ENCODE data around the gene SPTY2D1.

SPTY2D1 gene

DNA sequence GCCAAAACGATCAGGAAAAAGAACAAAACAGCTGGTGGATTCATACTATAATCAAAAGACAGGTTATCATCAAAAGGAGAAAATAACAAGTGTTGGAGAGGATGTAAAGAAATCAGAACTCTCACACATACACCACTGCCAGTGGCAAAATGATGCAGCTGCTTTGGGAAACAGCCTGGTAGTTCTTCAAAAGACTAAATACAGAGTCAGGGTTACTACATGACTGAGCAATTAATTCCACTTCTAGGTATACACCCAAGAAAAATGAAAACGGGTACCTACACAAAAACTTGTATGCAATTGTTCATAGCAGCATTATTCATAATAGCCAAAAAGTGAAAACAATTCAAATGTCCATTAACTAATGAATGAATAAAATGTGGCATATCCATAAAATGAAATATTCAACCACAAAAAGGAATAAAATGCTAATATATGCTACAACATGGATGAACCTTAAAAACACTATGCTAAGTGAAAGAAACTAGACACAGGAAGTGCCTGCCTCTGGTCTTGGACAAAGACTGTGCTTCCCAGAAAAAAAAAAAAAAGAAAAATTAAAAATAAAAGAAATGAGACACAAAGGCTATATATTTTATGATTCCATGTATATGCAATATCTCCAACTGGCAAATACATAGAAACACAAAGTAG, 53.9 kb downstream of the SPTY2D1 start:
- Histone ChIP-seq H3K4me1 (ENCODE audit: insufficient read depth, poor library complexity, severe bottlenecking) (peaks cover 3% of the 10 kb centered on the region), H3K36me3 (ENCODE audit: low read depth) (peaks cover 32% of the 10 kb centered on the region), H3K27ac (ENCODE audit: poor library complexity, severe bottlenecking) (no peak overlapping the region), H3K27me3 (ENCODE audit: insufficient read depth, poor library complexity, severe bottlenecking) (no peaks in the 10 kb centered on the region), H3K4me3 (ENCODE audit: severe bottlenecking) (no peak overlapping the region), H3K9me3 (ENCODE audit: severe bottlenecking) (no peaks in the 10 kb centered on the region)
- no peak for DNase-seq (ENCODE audit: low spot score)
- no peak for ATAC-seq (ENCODE audit: low read depth)
- TF ChIP-seq, protein P1, sequence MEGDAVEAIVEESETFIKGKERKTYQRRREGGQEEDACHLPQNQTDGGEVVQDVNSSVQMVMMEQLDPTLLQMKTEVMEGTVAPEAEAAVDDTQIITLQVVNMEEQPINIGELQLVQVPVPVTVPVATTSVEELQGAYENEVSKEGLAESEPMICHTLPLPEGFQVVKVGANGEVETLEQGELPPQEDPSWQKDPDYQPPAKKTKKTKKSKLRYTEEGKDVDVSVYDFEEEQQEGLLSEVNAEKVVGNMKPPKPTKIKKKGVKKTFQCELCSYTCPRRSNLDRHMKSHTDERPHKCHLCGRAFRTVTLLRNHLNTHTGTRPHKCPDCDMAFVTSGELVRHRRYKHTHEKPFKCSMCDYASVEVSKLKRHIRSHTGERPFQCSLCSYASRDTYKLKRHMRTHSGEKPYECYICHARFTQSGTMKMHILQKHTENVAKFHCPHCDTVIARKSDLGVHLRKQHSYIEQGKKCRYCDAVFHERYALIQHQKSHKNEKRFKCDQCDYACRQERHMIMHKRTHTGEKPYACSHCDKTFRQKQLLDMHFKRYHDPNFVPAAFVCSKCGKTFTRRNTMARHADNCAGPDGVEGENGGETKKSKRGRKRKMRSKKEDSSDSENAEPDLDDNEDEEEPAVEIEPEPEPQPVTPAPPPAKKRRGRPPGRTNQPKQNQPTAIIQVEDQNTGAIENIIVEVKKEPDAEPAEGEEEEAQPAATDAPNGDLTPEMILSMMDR (IDR thresholded peaks at IDR 0.05; ENCODE audit: poor library complexity, severe bottlenecking) = no peak

DNA sequence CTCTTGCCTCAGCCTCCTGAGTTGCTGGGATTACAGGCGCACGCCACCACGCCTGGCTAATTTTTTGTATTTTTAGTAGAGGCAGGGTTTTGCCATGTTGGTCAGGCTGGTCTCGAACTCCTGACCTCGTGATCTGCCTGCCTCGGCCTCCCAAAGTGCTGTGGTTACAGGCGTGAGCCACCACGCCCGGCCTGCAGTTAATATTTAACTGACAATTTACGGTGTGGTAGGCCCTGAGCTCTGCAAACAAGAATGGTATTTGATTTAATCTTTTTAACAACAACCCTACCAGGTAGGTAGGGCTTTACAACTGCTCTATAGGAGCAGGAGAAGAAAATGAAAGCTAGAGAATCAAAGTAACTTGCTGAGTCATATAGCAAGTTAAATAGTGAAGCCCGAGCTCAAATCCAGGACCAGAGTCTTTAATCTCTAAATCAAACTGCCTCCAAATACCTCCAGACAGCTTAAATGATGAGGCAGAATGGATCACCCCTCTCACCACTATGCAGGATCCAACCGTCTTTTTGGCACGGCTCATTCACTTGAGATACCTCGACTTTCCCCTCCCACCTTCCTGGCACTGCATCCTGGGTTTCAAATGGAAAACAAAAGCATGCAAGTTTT, 55.1 kb downstream of the SPTY2D1 start:
- peak; percentile 27; the same call in 1 of the 3 replicates for ATAC-seq (ENCODE audit: low read depth)
- H3K4me1 ChIP-seq (ENCODE audit: insufficient read depth, poor library complexity, severe bottlenecking) = peaks cover 3% of the 10 kb centered on the region

DNA sequence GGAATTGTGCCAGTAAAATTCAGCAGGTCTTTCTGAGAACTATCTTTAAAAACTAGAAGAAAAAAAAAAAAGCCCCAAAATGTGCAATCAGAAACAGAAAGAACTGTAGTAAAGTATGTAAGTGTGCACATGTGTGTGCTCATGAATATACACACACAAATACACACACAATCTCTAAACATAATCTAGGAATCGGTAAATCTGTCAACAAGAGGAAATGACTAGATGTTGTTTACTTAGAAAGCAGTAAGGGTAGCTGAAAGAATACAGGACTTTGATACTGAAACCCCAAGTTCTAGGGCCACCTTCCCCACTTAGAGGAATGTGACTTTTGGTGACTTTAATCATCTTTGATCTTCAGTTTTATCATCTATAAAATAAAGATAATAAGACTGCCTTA, 58.8 kb downstream of the SPTY2D1 start:
- no peak for ATAC-seq (ENCODE audit: low read depth)
- Histone ChIP-seq H3K27me3 (ENCODE audit: insufficient read depth, poor library complexity, severe bottlenecking) (no peaks in the 10 kb centered on the region), H3K4me1 (ENCODE audit: insufficient read depth, poor library complexity, severe bottlenecking) (peaks cover 3% of the 10 kb centered on the region), H3K27ac (ENCODE audit: poor library complexity, severe bottlenecking) (no peak overlapping the region), H3K4me3 (ENCODE audit: severe bottlenecking) (no peak overlapping the region), H3K36me3 (ENCODE audit: low read depth) (peaks cover 54% of the 10 kb centered on the region), H3K9me3 (ENCODE audit: severe bottlenecking) (no peaks in the 10 kb centered on the region)
- TF ChIP-seq, protein P1 (IDR thresholded peaks at IDR 0.05; ENCODE audit: poor library complexity, severe bottlenecking) = no peak
- no peak for DNase-seq (ENCODE audit: low spot score)

More for the DNA sequence above, 55.1 kb downstream of the SPTY2D1 start:
- Histone ChIP-seq H3K36me3 (ENCODE audit: low read depth) (peaks cover 41% of the 10 kb centered on the region), H3K9me3 (ENCODE audit: severe bottlenecking) (no peaks in the 10 kb centered on the region), H3K27ac (ENCODE audit: poor library complexity, severe bottlenecking) (no peak overlapping the region), H3K4me3 (ENCODE audit: severe bottlenecking) (no peak overlapping the region), H3K27me3 (ENCODE audit: insufficient read depth, poor library complexity, severe bottlenecking) (no peaks in the 10 kb centered on the region)
- DNase-seq (ENCODE audit: low spot score) = no peak
- TF ChIP-seq, protein P1 (IDR thresholded peaks at IDR 0.05; ENCODE audit: poor library complexity, severe bottlenecking) = no peak

DNA sequence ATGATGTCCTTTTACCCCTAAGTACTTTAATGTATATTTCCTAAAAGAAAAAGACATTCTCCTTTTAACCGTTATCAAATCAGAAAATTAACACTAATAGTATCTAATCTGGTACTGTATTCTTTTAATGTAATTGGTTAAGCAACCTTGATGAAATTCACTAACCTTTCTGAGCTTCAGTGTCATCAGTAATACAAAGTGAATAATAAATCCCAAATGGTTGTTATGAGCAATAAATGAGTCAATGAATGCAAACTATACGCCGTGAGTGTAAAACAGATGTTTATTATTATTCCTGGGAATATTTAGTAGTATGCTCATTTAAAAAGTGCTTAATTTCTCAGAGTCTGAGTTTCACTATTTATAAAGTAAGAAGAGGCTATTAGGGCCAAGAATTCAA, 67.1 kb downstream of the SPTY2D1 start:
- no peak for DNase-seq (ENCODE audit: low spot score)
- Histone ChIP-seq H3K4me1 (ENCODE audit: insufficient read depth, poor library complexity, severe bottlenecking) (peaks cover 8% of the 10 kb centered on the region), H3K4me3 (ENCODE audit: severe bottlenecking) (no peak overlapping the region), H3K27me3 (ENCODE audit: insufficient read depth, poor library complexity, severe bottlenecking) (no peaks in the 10 kb centered on the region), H3K9me3 (ENCODE audit: severe bottlenecking) (no peaks in the 10 kb centered on the region), H3K36me3 (ENCODE audit: low read depth) (peaks cover 65% of the 10 kb centered on the region), H3K27ac (ENCODE audit: poor library complexity, severe bottlenecking) (no peak overlapping the region)
- TF ChIP-seq, protein P1 (IDR thresholded peaks at IDR 0.05; ENCODE audit: poor library complexity, severe bottlenecking) = no peak
- no peak for ATAC-seq (ENCODE audit: low read depth)

DNA sequence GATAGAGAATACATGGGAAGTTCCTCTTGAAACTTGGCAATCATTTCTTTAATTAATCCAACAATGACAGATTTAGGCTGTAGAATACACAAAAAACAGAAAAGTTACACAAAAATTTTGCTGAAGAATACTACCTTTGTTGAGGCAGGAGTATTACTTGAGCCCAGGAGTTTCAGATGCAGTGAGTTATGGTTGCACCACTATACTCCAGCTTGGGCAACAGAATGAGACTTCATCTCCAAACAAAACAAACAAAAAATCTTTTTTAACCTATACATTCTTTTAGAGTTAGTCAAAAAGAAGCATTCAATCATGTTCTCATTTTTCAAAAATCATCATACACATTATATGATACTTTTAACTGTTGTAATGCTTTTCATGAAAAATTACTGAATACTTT, 67.7 kb downstream of the SPTY2D1 start:
- Histone ChIP-seq H3K27ac (ENCODE audit: poor library complexity, severe bottlenecking) (no peak overlapping the region), H3K4me1 (ENCODE audit: insufficient read depth, poor library complexity, severe bottlenecking) (peaks cover 8% of the 10 kb centered on the region), H3K9me3 (ENCODE audit: severe bottlenecking) (no peaks in the 10 kb centered on the region), H3K4me3 (ENCODE audit: severe bottlenecking) (no peak overlapping the region), H3K27me3 (ENCODE audit: insufficient read depth, poor library complexity, severe bottlenecking) (no peaks in the 10 kb centered on the region), H3K36me3 (ENCODE audit: low read depth) (peaks cover 62% of the 10 kb centered on the region)
- DNase-seq (ENCODE audit: low spot score) (no peak), ATAC-seq (ENCODE audit: low read depth) (0 out of 3 replicates have a peak, but pooled peaks have one; percentile 19)
- TF ChIP-seq, protein P1 (IDR thresholded peaks at IDR 0.05; ENCODE audit: poor library complexity, severe bottlenecking) = no peak
